ENCODE results near the gene GRAMD1A. TPM values are rescaled to one million over a fixed set of nuclear protein-coding genes. Genes with fewer than 3 reads are reported as not detected.

The GRAMD1A gene
- total RNA-seq, 1 experiment from 2014 or later: 75.4 TPM

DNA sequence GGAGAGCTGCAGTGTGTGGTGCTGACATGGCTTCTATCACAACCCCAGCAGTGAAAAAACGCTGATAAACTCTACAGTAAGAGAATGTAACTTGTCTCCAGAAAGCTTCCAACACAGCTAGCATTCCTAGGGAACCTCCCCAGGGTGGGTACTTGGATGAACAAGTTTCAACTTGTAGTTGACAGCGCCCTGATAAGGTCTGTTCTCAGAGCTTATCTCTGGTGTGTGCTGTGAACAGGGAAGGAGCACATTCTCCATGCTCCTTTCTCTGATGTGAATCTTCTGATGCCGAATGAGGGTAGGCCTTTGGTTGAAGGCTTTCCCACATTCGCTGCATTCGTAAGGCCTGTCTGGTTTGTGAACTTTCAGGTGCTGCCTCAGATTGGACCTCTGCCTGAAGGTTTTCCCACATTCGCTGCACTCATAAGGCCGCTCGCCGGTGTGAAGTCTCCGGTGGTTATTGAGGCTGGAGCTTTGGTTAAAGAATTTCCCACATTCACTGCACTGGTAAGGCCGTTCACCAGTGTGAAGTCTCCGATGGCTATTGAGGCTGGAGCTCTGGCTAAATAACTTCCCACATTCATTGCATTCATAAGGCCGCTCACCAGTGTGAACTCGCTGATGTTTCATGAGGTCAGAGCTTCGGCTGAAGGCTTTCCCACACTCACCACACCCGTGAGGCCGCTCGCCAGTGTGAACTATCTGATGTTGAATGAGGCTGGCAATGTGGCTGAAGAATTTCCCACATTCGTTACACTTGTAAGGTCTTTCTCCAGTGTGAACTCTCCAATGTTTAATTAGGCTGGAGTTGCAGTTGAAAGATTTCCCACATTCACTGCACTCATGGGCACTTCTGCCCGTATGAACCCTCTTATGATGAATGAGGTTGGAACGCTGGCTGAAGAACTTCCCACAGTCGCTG lies 42.0 kb upstream of the GRAMD1A start:
- CTCF ChIA-PET: no interaction called here
- H3K4me3 ChIP-seq (replicated peaks in 1 of 2; ENCODE audit: low read depth in 1 of 2, low read length in 2 of 2): no peak overlapping the region
- intact Hi-C loops (cut with micrococcal nuclease): no loop called here

More for the DNA sequence above, 42.0 kb upstream of the GRAMD1A start:
- peaks cover 4 to 5% of the 10 kb centered on the region in 2 experiments; a peak in 3 of 4 replicates for H3K4me1 ChIP-seq (ENCODE audit: control insufficient read depth in 1 of 2, insufficient read depth in 2 of 2, low read length in 2 of 2)
- peaks cover 2 to 28% of the 10 kb centered on the region in 2 experiments; a peak in 2 of 4 replicates for H3K36me3 ChIP-seq (ENCODE audit: control insufficient read depth in 1 of 2, insufficient read depth in 2 of 2, low read length in 2 of 2)
- no peak overlapping the region for H3K9ac ChIP-seq (ENCODE audit: low read length)
- ATAC-seq (no peak), DNase-seq (ENCODE audit: low read depth, low spot score) (no peak)
- H3K9me3 ChIP-seq (ENCODE audit: control insufficient read depth in 1 of 2, insufficient read depth in 1 of 2, low read depth in 1 of 2, low read length in 2 of 2): peaks cover 32 to 47% of the 10 kb centered on the region in 2 experiments
- no peak for TF ChIP-seq FOSL1 (IDR thresholded peaks at IDR 0.05; ENCODE audit: low read depth)
- TF ChIP-seq, protein P1, sequence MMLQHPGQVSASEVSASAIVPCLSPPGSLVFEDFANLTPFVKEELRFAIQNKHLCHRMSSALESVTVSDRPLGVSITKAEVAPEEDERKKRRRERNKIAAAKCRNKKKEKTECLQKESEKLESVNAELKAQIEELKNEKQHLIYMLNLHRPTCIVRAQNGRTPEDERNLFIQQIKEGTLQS (IDR thresholded peaks at IDR 0.05): no peak
- TF ChIP-seq ELF1 (IDR thresholded peaks at IDR 0.05; ENCODE audit: borderline replicate concordance, low read depth): no peak
- TF ChIP-seq, protein P2, sequence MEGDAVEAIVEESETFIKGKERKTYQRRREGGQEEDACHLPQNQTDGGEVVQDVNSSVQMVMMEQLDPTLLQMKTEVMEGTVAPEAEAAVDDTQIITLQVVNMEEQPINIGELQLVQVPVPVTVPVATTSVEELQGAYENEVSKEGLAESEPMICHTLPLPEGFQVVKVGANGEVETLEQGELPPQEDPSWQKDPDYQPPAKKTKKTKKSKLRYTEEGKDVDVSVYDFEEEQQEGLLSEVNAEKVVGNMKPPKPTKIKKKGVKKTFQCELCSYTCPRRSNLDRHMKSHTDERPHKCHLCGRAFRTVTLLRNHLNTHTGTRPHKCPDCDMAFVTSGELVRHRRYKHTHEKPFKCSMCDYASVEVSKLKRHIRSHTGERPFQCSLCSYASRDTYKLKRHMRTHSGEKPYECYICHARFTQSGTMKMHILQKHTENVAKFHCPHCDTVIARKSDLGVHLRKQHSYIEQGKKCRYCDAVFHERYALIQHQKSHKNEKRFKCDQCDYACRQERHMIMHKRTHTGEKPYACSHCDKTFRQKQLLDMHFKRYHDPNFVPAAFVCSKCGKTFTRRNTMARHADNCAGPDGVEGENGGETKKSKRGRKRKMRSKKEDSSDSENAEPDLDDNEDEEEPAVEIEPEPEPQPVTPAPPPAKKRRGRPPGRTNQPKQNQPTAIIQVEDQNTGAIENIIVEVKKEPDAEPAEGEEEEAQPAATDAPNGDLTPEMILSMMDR (IDR thresholded peaks at IDR 0.05 in 2 of 3, conservative IDR thresholded peaks at IDR 0.05 in 1 of 3; ENCODE audit: borderline replicate concordance in 1 of 3, insufficient read depth in 1 of 3, low read depth in 2 of 3, low read length in 2 of 3): no peak
- no peak for TF ChIP-seq EGR1 (IDR thresholded peaks at IDR 0.05; ENCODE audit: low read depth)
- TF ChIP-seq CBX3 (IDR thresholded peaks at IDR 0.05; ENCODE audit: low read depth): no peak
- no peak for TF ChIP-seq YY1 (IDR thresholded peaks at IDR 0.05; ENCODE audit: extremely low read depth, insufficient replicate concordance, low read depth, low read length)
- TF ChIP-seq, protein P3, sequence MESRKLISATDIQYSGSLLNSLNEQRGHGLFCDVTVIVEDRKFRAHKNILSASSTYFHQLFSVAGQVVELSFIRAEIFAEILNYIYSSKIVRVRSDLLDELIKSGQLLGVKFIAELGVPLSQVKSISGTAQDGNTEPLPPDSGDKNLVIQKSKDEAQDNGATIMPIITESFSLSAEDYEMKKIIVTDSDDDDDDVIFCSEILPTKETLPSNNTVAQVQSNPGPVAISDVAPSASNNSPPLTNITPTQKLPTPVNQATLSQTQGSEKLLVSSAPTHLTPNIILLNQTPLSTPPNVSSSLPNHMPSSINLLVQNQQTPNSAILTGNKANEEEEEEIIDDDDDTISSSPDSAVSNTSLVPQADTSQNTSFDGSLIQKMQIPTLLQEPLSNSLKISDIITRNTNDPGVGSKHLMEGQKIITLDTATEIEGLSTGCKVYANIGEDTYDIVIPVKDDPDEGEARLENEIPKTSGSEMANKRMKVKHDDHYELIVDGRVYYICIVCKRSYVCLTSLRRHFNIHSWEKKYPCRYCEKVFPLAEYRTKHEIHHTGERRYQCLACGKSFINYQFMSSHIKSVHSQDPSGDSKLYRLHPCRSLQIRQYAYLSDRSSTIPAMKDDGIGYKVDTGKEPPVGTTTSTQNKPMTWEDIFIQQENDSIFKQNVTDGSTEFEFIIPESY (IDR thresholded peaks at IDR 0.05; ENCODE audit: extremely low read depth, insufficient replicate concordance, low read length): no peak
- TF ChIP-seq CEBPB (IDR thresholded peaks at IDR 0.05; ENCODE audit: low read depth): no peak
- no peak for TF ChIP-seq TCF7L2 (IDR thresholded peaks at IDR 0.05; ENCODE audit: borderline replicate concordance, extremely low read depth, insufficient read depth, insufficient read length)
- TF ChIP-seq EZH2 (IDR thresholded peaks at IDR 0.05): no peak
- TF ChIP-seq ZFX (IDR thresholded peaks at IDR 0.05): no peak
- no peak for TF ChIP-seq JUND (IDR thresholded peaks at IDR 0.05)
- no peak for TF ChIP-seq SIN3A (IDR thresholded peaks at IDR 0.05; ENCODE audit: low read depth)
- no peak for TF ChIP-seq ZNF274 (IDR thresholded peaks at IDR 0.05; ENCODE audit: low read depth, low read length)
- TF ChIP-seq RAD21 (IDR thresholded peaks at IDR 0.05; ENCODE audit: low read depth): no peak
- ChIA-PET RAD21 (ENCODE audit: low non-redundant PET in 1 of 2, low total read pairs in 2 of 2, uncharacterized antibody in 2 of 2, unreplicated experiment in 2 of 2) (no interaction called here), POLR2A (no interaction called here)
- no peak overlapping the region for H2AFZ ChIP-seq (ENCODE audit: low read depth, low read length, poor library complexity, severe bottlenecking)
- no TSS peak for BruUV-seq (replicated peaks)
- no peak overlapping the region for H3K4me2 ChIP-seq (ENCODE audit: low read length)
- H4K20me1 ChIP-seq (ENCODE audit: insufficient read depth): no peaks in the 10 kb centered on the region
- H3K9me2 ChIP-seq (ENCODE audit: insufficient read depth): no peaks in the 10 kb centered on the region
- H3K27ac ChIP-seq (ENCODE audit: low read depth, low read length): no peak overlapping the region
- H3K27me3 ChIP-seq (ENCODE audit: insufficient read depth, low read length): no peaks in the 10 kb centered on the region
- no peaks in the 10 kb centered on the region for H3K79me2 ChIP-seq (ENCODE audit: insufficient read depth, low read length)
